GM12878 (cell line): ENCODE data around the gene TTLL1.

Experiments
- BHLHE40 ChIP-seq, 2 experiments: fragments of 450-650 bp in 1 of 2; IDR thresholded peaks; 2 replicates each; pipeline ENCODE4 v1.6.1; 2011 to 2017; ENCODE audit warnings: low read depth in 2 of 2, borderline replicate concordance in 1 of 2, improper control_type of control experiment in 1 of 2, low read length in 1 of 2, mild to moderate bottlenecking in 1 of 2
- BRCA1 ChIP-seq: IDR thresholded peaks from 2 replicates; pipeline ENCODE4 v1.6.1; 2011; ENCODE audit warnings: low read depth, low read length, improper control_type of control experiment
- HDAC2 ChIP-seq: fragments of 200-600 bp; sonication (generic); IDR thresholded peaks from 2 replicates; pipeline ENCODE4 v1.6.1; 2017
- JUND ChIP-seq: IDR thresholded peaks from 2 replicates; pipeline ENCODE4 v1.6.1; 2012; ENCODE audit warnings: low read depth, mild to moderate bottlenecking, low read length, improper control_type of control experiment, moderate library complexity
- POLR2A ChIP-seq: IDR thresholded peaks from 2 replicates; pipeline ENCODE4 v1.6.1; 2011; ENCODE audit warnings: low read depth, mild to moderate bottlenecking, low read length
- RCOR1 ChIP-seq: conservative IDR thresholded peaks from 2 replicates; pipeline ENCODE4 v1.6.1; 2012; ENCODE audit warnings: low read depth, low read length, improper control_type of control experiment
- SIN3A ChIP-seq: IDR thresholded peaks from 2 replicates; pipeline ENCODE4 v1.6.1; 2012; ENCODE audit warnings: low read depth, low read length, improper control_type of control experiment
- TCF12 ChIP-seq: IDR thresholded peaks from 2 replicates; pipeline ENCODE4 v1.6.1; 2011; ENCODE audit warnings: low read depth, mild to moderate bottlenecking, low read length
- TCF7 ChIP-seq: IDR thresholded peaks from 2 replicates; pipeline ENCODE4 v1.6.1; 2014; ENCODE audit warnings: antibody characterized with exemption, borderline replicate concordance
- TF ChIP-seq, protein P1 (sequence below): fragments of 450-650 bp; formaldehyde crosslinking; IDR thresholded peaks from 2 replicates; pipeline ENCODE4 v1.4.0; 2020; ENCODE audit warnings: mild to moderate bottlenecking, moderate library complexity
- TF ChIP-seq, protein P2 (sequence below), 3 experiments: IDR thresholded peaks in 2 of 3; conservative IDR thresholded peaks in 1 of 3; 2 replicates each; pipeline ENCODE4 v1.5.1; 2011; ENCODE audit warnings: low read depth in 3 of 3, low read length in 3 of 3, mild to moderate bottlenecking in 3 of 3, control low read depth in 2 of 3, moderate library complexity in 2 of 3, inconsistent platforms in 1 of 3, mixed read lengths in 1 of 3; ENCODE audit not compliant: control insufficient read depth in 2 of 3, insufficient read depth in 1 of 3; ENCODE audit errors: extremely low read depth in 1 of 3

DNA sequence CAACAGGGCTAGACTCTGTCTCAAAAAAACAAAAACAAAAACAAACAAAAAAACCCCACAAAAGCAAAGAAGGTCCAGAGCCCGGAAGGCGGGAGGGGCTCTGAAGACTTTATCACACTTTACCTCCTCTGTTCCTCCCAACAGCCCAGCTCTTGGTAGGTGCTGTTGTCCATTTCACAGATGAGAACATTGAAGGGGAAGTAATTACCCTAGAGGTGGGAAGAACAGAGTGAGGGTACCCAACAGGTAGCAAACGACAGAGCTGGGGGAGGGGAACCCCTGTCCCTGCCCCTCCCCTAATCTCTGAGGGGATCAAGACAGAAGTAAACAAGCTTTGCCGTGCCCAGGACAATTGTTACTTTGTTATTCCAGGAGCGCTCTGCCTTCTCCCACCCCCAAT, 20.3 kb upstream of the TTLL1 start:
- TF ChIP-seq POLR2A (no peak), BRCA1 (no peak), TCF7 (no peak), BHLHE40 (IDR thresholded peaks at IDR 0.05; ENCODE audit: borderline replicate concordance in 1 of 2, low read depth in 2 of 2, low read length in 1 of 2) (no peak), RCOR1 (no peak), HDAC2 (no peak), SIN3A (no peak), TCF12 (no peak), JUND (no peak)
- TF ChIP-seq, protein P1, sequence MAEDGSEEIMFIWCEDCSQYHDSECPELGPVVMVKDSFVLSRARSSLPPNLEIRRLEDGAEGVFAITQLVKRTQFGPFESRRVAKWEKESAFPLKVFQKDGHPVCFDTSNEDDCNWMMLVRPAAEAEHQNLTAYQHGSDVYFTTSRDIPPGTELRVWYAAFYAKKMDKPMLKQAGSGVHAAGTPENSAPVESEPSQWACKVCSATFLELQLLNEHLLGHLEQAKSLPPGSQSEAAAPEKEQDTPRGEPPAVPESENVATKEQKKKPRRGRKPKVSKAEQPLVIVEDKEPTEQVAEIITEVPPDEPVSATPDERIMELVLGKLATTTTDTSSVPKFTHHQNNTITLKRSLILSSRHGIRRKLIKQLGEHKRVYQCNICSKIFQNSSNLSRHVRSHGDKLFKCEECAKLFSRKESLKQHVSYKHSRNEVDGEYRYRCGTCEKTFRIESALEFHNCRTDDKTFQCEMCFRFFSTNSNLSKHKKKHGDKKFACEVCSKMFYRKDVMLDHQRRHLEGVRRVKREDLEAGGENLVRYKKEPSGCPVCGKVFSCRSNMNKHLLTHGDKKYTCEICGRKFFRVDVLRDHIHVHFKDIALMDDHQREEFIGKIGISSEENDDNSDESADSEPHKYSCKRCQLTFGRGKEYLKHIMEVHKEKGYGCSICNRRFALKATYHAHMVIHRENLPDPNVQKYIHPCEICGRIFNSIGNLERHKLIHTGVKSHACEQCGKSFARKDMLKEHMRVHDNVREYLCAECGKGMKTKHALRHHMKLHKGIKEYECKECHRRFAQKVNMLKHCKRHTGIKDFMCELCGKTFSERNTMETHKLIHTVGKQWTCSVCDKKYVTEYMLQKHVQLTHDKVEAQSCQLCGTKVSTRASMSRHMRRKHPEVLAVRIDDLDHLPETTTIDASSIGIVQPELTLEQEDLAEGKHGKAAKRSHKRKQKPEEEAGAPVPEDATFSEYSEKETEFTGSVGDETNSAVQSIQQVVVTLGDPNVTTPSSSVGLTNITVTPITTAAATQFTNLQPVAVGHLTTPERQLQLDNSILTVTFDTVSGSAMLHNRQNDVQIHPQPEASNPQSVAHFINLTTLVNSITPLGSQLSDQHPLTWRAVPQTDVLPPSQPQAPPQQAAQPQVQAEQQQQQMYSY (CRISPR knock-in tag) = no peak
- TF ChIP-seq, protein P2, sequence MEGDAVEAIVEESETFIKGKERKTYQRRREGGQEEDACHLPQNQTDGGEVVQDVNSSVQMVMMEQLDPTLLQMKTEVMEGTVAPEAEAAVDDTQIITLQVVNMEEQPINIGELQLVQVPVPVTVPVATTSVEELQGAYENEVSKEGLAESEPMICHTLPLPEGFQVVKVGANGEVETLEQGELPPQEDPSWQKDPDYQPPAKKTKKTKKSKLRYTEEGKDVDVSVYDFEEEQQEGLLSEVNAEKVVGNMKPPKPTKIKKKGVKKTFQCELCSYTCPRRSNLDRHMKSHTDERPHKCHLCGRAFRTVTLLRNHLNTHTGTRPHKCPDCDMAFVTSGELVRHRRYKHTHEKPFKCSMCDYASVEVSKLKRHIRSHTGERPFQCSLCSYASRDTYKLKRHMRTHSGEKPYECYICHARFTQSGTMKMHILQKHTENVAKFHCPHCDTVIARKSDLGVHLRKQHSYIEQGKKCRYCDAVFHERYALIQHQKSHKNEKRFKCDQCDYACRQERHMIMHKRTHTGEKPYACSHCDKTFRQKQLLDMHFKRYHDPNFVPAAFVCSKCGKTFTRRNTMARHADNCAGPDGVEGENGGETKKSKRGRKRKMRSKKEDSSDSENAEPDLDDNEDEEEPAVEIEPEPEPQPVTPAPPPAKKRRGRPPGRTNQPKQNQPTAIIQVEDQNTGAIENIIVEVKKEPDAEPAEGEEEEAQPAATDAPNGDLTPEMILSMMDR (IDR thresholded peaks at IDR 0.05 in 2 of 3, conservative IDR thresholded peaks at IDR 0.05 in 1 of 3; ENCODE audit: control insufficient read depth in 2 of 3, extremely low read depth in 1 of 3, insufficient read depth in 1 of 3, low read depth in 3 of 3, low read length in 3 of 3) = no peak
